Measurements from ENCODE around the gene DPH3.

DPH3 gene

DNA sequence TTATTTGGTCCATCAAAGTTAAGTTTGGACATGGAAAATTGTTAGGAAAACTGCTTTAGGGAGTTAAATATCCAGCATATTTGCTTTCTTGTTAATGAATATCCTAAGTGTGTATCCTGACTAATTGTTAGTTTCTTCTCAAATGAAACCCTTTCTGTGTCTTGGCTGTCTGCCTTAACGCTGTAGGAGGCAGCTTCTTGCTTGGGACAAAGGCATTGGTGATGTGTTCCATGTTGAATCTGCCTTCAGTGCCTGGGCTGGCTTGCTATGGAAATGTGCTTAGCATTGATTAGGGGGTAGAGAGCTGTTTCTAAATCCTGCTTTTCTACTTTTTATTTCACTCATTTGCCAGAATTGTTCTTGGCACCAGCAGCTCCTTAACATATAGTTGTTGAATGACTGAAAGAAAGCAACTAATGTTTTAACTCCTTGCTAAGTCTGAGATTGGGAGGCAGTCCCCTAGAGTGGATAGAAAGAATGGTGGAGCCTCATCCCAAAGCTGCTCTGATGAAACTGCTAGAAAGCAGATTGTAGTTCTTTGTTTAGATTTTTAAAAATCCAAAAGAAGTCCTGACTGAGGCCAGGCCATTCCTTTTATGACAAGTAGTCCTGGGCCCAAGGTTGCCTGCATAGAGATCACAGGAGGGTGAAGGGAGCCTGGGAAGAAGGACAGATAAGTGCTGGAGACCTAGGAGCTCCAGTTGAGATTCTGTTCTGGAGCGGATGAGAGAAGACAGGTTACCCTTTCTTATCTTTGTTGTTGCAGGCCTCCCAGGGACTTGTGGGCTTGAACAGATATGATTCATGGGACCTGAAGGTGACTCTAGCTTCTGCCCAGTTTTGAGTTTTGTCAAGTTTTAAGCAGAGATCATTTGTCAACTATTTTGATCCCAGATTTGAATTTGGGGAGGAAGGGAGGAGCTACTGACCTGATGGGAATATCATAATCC is 39.6 kb upstream of the DPH3 start:
- H2AK5ac ChIP-seq (ENCODE audit: low read length): no peak overlapping the region
- H3K27me3 ChIP-seq (ENCODE audit: insufficient read depth, low read length): no peaks in the 10 kb centered on the region
- H2BK12ac ChIP-seq (ENCODE audit: low read length): no peak overlapping the region
- H2BK5ac ChIP-seq (ENCODE audit: low read depth, low read length, poor library complexity): no peak overlapping the region
- no peak overlapping the region for H3K4ac ChIP-seq (ENCODE audit: low read depth, low read length)
- no peaks in the 10 kb centered on the region for H3K79me2 ChIP-seq (ENCODE audit: control insufficient read depth, insufficient read depth, low read length, poor library complexity)
- no peak overlapping the region for H2AFZ ChIP-seq (ENCODE audit: insufficient read depth, low read length, poor library complexity)
- no peak overlapping the region for H3K18ac ChIP-seq (ENCODE audit: low read length)
- no peaks in the 10 kb centered on the region for H3K4me1 ChIP-seq (ENCODE audit: control insufficient read depth in 1 of 2, insufficient read depth in 2 of 2, low read length in 2 of 2)
- no peak overlapping the region for H3K4me3 ChIP-seq (ENCODE audit: low read depth, low read length)
- no CpG with 5 or more reads among the region's 2 CpGs for WGBS (ENCODE audit: extremely low coverage, insufficient coverage, insufficient read length)
- H3K23ac ChIP-seq (ENCODE audit: low read length): no peak overlapping the region
- H3K79me1 ChIP-seq (ENCODE audit: low read length): no peaks in the 10 kb centered on the region
- no peak overlapping the region for H3K4me2 ChIP-seq (ENCODE audit: low read length)
- H3K27ac ChIP-seq (ENCODE audit: low read depth, low read length): no peak overlapping the region
- H4K91ac ChIP-seq (ENCODE audit: low read depth, low read length): no peak overlapping the region
- H4K12ac ChIP-seq (ENCODE audit: low read depth, low read length): no peak overlapping the region
- no peak for DNase-seq
- no peak overlapping the region for H3K14ac ChIP-seq (ENCODE audit: low read length)
- H3K9ac ChIP-seq (ENCODE audit: low read length): no peak overlapping the region
- no peak overlapping the region for H4K8ac ChIP-seq (ENCODE audit: low read depth, low read length)
- no peaks in the 10 kb centered on the region for H3K9me3 ChIP-seq (ENCODE audit: insufficient read depth, low read depth, low read length)
- no peak overlapping the region for H2BK120ac ChIP-seq (ENCODE audit: insufficient read depth, low read length, poor library complexity)
- H3K36me3 ChIP-seq (ENCODE audit: control insufficient read depth in 1 of 2, insufficient read depth in 2 of 2, low read length in 2 of 2): peaks cover 2 to 9% of the 10 kb centered on the region in 2 experiments

GRCh38 chr3:16303037-16303575 is 38.4 kb upstream of the DPH3 start:
- Histone ChIP-seq H2BK5ac (ENCODE audit: low read depth, low read length, poor library complexity) (no peak overlapping the region), H3K79me1 (ENCODE audit: low read length) (no peaks in the 10 kb centered on the region), H2BK120ac (ENCODE audit: insufficient read depth, low read length, poor library complexity) (no peak overlapping the region), H4K8ac (ENCODE audit: low read depth, low read length) (no peak overlapping the region), H2AK5ac (ENCODE audit: low read length) (no peak overlapping the region), H3K9me3 (ENCODE audit: insufficient read depth, low read depth, low read length) (no peaks in the 10 kb centered on the region), H3K4me1 (ENCODE audit: control insufficient read depth in 1 of 2, insufficient read depth in 2 of 2, low read length in 2 of 2) (no peaks in the 10 kb centered on the region), H3K79me2 (ENCODE audit: control insufficient read depth, insufficient read depth, low read length, poor library complexity) (no peaks in the 10 kb centered on the region), H3K14ac (ENCODE audit: low read length) (no peak overlapping the region), H3K18ac (ENCODE audit: low read length) (no peak overlapping the region), H3K27ac (ENCODE audit: low read depth, low read length) (no peak overlapping the region), H3K36me3 (ENCODE audit: control insufficient read depth in 1 of 2, insufficient read depth in 2 of 2, low read length in 2 of 2) (peaks cover under 1 to 9% of the 10 kb centered on the region in 2 experiments), H3K23ac (ENCODE audit: low read length) (no peak overlapping the region), H3K27me3 (ENCODE audit: insufficient read depth, low read length) (no peaks in the 10 kb centered on the region), H2BK12ac (ENCODE audit: low read length) (no peak overlapping the region), H3K9ac (ENCODE audit: low read length) (no peak overlapping the region), H4K12ac (ENCODE audit: low read depth, low read length) (no peak overlapping the region), H3K4me2 (ENCODE audit: low read length) (no peak overlapping the region), H3K4ac (ENCODE audit: low read depth, low read length) (no peak overlapping the region), H3K4me3 (ENCODE audit: low read depth, low read length) (no peak overlapping the region), H4K91ac (ENCODE audit: low read depth, low read length) (no peak overlapping the region), H2AFZ (ENCODE audit: insufficient read depth, low read length, poor library complexity) (no peak overlapping the region)
- WGBS (ENCODE audit: extremely low coverage, insufficient coverage, insufficient read length): no CpG with 5 or more reads among the region's 2 CpGs
- DNase-seq: no peak

DNA sequence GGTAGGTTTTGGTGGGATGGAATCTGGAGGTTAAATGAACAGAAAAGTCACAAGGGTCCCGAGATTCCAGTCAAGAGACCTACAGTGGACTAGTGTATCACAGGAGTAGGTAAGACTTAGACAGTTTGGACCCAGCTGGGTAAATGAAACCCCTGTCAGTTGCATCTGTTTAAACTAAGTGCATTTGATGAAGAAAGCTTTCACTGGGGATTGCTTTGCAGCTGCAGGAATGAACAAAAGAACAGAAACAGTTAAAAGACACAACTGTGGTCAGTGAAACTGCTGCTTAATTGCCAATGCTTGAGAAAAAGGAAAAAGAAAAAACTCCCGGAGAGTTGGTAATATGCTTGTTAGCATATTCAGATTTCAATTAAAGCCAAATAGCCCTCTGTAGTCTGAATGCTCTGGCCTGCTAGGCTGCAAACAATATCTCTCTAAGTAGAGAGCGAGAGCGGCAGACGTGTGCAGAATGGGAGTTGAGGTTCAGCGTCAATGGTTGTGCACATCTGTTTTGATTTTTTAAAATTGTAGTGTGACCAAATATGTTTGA is 37.4 kb upstream of the DPH3 start:
- WGBS (ENCODE audit: extremely low coverage, insufficient coverage, insufficient read length): no CpG with 5 or more reads among the region's 6 CpGs
- Histone ChIP-seq H3K36me3 (ENCODE audit: control insufficient read depth in 1 of 2, insufficient read depth in 2 of 2, low read length in 2 of 2) (peaks cover 0 to 9% of the 10 kb centered on the region in 2 experiments), H2BK12ac (ENCODE audit: low read length) (no peak overlapping the region), H3K18ac (ENCODE audit: low read length) (no peak overlapping the region), H3K79me1 (ENCODE audit: low read length) (no peaks in the 10 kb centered on the region), H3K4me2 (ENCODE audit: low read length) (no peak overlapping the region), H3K4ac (ENCODE audit: low read depth, low read length) (no peak overlapping the region), H2BK5ac (ENCODE audit: low read depth, low read length, poor library complexity) (no peak overlapping the region), H3K27ac (ENCODE audit: low read depth, low read length) (no peak overlapping the region), H3K27me3 (ENCODE audit: insufficient read depth, low read length) (no peaks in the 10 kb centered on the region), H2AFZ (ENCODE audit: insufficient read depth, low read length, poor library complexity) (no peak overlapping the region), H4K8ac (ENCODE audit: low read depth, low read length) (no peak overlapping the region), H3K79me2 (ENCODE audit: control insufficient read depth, insufficient read depth, low read length, poor library complexity) (no peaks in the 10 kb centered on the region), H4K91ac (ENCODE audit: low read depth, low read length) (no peak overlapping the region), H3K4me1 (ENCODE audit: control insufficient read depth in 1 of 2, insufficient read depth in 2 of 2, low read length in 2 of 2) (no peaks in the 10 kb centered on the region), H3K14ac (ENCODE audit: low read length) (no peak overlapping the region), H2BK120ac (ENCODE audit: insufficient read depth, low read length, poor library complexity) (no peak overlapping the region), H3K4me3 (ENCODE audit: low read depth, low read length) (no peak overlapping the region), H3K23ac (ENCODE audit: low read length) (no peak overlapping the region), H3K9me3 (ENCODE audit: insufficient read depth, low read depth, low read length) (no peaks in the 10 kb centered on the region), H3K9ac (ENCODE audit: low read length) (no peak overlapping the region), H4K12ac (ENCODE audit: low read depth, low read length) (no peak overlapping the region), H2AK5ac (ENCODE audit: low read length) (no peak overlapping the region)
- DNase-seq: no peak

GRCh38 chr3:16301507-16301906 is 36.8 kb upstream of the DPH3 start:
- peaks cover 0 to 9% of the 10 kb centered on the region in 2 experiments for H3K36me3 ChIP-seq (ENCODE audit: control insufficient read depth in 1 of 2, insufficient read depth in 2 of 2, low read length in 2 of 2)
- H2BK120ac ChIP-seq (ENCODE audit: insufficient read depth, low read length, poor library complexity): no peak overlapping the region
- no peak overlapping the region for H3K23ac ChIP-seq (ENCODE audit: low read length)
- H3K79me2 ChIP-seq (ENCODE audit: control insufficient read depth, insufficient read depth, low read length, poor library complexity): no peaks in the 10 kb centered on the region
- H4K8ac ChIP-seq (ENCODE audit: low read depth, low read length): no peak overlapping the region
- H2AFZ ChIP-seq (ENCODE audit: insufficient read depth, low read length, poor library complexity): no peak overlapping the region
- H4K12ac ChIP-seq (ENCODE audit: low read depth, low read length): no peak overlapping the region
- H3K27me3 ChIP-seq (ENCODE audit: insufficient read depth, low read length): no peaks in the 10 kb centered on the region
- H2BK12ac ChIP-seq (ENCODE audit: low read length): no peak overlapping the region
- H3K9me3 ChIP-seq (ENCODE audit: insufficient read depth, low read depth, low read length): no peaks in the 10 kb centered on the region
- H3K14ac ChIP-seq (ENCODE audit: low read length): no peak overlapping the region
- no peak overlapping the region for H3K4me3 ChIP-seq (ENCODE audit: low read depth, low read length)
- no peak overlapping the region for H3K18ac ChIP-seq (ENCODE audit: low read length)
- H2AK5ac ChIP-seq (ENCODE audit: low read length): no peak overlapping the region
- no peak overlapping the region for H3K4ac ChIP-seq (ENCODE audit: low read depth, low read length)
- no peak for DNase-seq
- no peak overlapping the region for H3K4me2 ChIP-seq (ENCODE audit: low read length)
- no CpG with 5 or more reads among the region's 6 CpGs for WGBS (ENCODE audit: extremely low coverage, insufficient coverage, insufficient read length)
- H3K9ac ChIP-seq (ENCODE audit: low read length): no peak overlapping the region
- no peak overlapping the region for H4K91ac ChIP-seq (ENCODE audit: low read depth, low read length)
- no peak overlapping the region for H3K27ac ChIP-seq (ENCODE audit: low read depth, low read length)
- no peaks in the 10 kb centered on the region for H3K79me1 ChIP-seq (ENCODE audit: low read length)
- no peak overlapping the region for H2BK5ac ChIP-seq (ENCODE audit: low read depth, low read length, poor library complexity)
- H3K4me1 ChIP-seq (ENCODE audit: control insufficient read depth in 1 of 2, insufficient read depth in 2 of 2, low read length in 2 of 2): no peaks in the 10 kb centered on the region
